ENCODE results near the gene SERPINB1. TPM values are rescaled to one million over a fixed set of nuclear protein-coding genes. Genes with fewer than 3 reads are reported as not detected.

SERPINB1 gene
- total RNA-seq, 1 experiment from 2014 or later, result 18.4 TPM

DNA sequence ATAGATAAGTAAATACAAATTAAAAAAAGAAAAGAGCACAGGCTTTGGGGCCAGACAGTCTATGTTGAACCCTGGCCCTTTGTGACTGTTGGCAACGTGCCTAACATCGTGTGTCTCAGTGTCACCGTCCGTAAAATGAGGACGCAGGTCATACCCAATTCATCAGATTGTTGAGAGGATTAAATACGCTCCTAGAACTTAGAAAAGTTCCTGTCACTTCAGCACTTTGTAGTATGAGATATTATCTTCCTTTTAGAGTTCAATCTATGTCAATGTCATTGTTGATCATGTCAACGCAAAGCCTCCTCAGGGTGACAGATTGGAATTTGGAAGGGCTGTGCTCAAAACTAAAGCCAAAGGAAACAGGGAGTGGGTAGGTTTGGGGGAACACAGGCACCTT is 21.7 kb downstream of the SERPINB1 start:
- Histone ChIP-seq H2AK5ac (ENCODE audit: insufficient read length, low read length) (no peak overlapping the region), H3K9ac (ENCODE audit: extremely low read depth, insufficient read length, low read length) (no peak overlapping the region), H3K4me2 (ENCODE audit: insufficient read depth, insufficient read length, low read length) (no peak overlapping the region), H3K27me3 (ENCODE audit: insufficient read depth, low read length) (no peaks in the 10 kb centered on the region), H3K4ac (ENCODE audit: low read depth, low read length) (no peak overlapping the region), H3K79me1 (ENCODE audit: insufficient read depth, low read depth, low read length, poor library complexity, severe bottlenecking) (no peaks in the 10 kb centered on the region), H3K23ac (ENCODE audit: insufficient read length, low read depth, low read length) (no peak overlapping the region), H3K23me2 (ENCODE audit: insufficient read length, low read depth, low read length, poor library complexity, severe bottlenecking) (no peaks in the 10 kb centered on the region), H2BK12ac (ENCODE audit: insufficient read length, low read depth, low read length) (no peak overlapping the region), H3K18ac (ENCODE audit: insufficient read length, low read depth, low read length) (no peak overlapping the region), H2BK120ac (ENCODE audit: low read depth, low read length, poor library complexity, severe bottlenecking) (no peak overlapping the region), H2BK5ac (ENCODE audit: insufficient read length, low read length) (no peak overlapping the region), H2BK15ac (ENCODE audit: low read depth, low read length) (no peak overlapping the region), H3K79me2 (ENCODE audit: insufficient read depth, low read length) (no peaks in the 10 kb centered on the region), H4K91ac (ENCODE audit: insufficient read length, low read depth, low read length) (no peak overlapping the region), H3K9me3 (ENCODE audit: control insufficient read depth, low read depth, low read length) (no peaks in the 10 kb centered on the region), H3K27ac (ENCODE audit: insufficient read length, low read depth, low read length) (no peak overlapping the region), H3K4me1 (ENCODE audit: insufficient read depth, low read length) (no peaks in the 10 kb centered on the region), H2AFZ (ENCODE audit: low read length) (no peak overlapping the region), H3T11ph (ENCODE audit: low read length) (no peak overlapping the region), H4K8ac (replicated peaks; ENCODE audit: insufficient read length, low read depth, low read length) (no peak overlapping the region), H4K20me1 (ENCODE audit: control insufficient read depth, insufficient read depth, insufficient read length) (no peaks in the 10 kb centered on the region), H3K14ac (ENCODE audit: insufficient read depth, low read length) (no peak overlapping the region), H2BK20ac (ENCODE audit: low read depth, low read length, poor library complexity, severe bottlenecking) (no peak overlapping the region), H3K56ac (ENCODE audit: insufficient read length, low read depth, low read length) (no peak overlapping the region), H4K5ac (ENCODE audit: insufficient read length, low read depth, low read length) (no peak overlapping the region)
- H3K4me1 Mint-ChIP-seq, result no peaks in the 10 kb centered on the region
- H3K27me3 Mint-ChIP-seq (ENCODE audit: low read depth), result no peaks in the 10 kb centered on the region; the same call in 1 of the 2 replicates
- DNase-seq, result no peak
- TF ChIP-seq, protein P1, sequence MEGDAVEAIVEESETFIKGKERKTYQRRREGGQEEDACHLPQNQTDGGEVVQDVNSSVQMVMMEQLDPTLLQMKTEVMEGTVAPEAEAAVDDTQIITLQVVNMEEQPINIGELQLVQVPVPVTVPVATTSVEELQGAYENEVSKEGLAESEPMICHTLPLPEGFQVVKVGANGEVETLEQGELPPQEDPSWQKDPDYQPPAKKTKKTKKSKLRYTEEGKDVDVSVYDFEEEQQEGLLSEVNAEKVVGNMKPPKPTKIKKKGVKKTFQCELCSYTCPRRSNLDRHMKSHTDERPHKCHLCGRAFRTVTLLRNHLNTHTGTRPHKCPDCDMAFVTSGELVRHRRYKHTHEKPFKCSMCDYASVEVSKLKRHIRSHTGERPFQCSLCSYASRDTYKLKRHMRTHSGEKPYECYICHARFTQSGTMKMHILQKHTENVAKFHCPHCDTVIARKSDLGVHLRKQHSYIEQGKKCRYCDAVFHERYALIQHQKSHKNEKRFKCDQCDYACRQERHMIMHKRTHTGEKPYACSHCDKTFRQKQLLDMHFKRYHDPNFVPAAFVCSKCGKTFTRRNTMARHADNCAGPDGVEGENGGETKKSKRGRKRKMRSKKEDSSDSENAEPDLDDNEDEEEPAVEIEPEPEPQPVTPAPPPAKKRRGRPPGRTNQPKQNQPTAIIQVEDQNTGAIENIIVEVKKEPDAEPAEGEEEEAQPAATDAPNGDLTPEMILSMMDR (conservative IDR thresholded peaks at IDR 0.05), result no peak
- H3K36me3 Mint-ChIP-seq (ENCODE audit: insufficient read depth in 1 of 3, low read depth in 3 of 3), result peaks cover 0 to 9% (median 1%) of the 10 kb centered on the region in 3 experiments; a peak in 5 of 7 replicates
- H3K27ac Mint-ChIP-seq, result no peak overlapping the region; a peak in 1 of 7 replicates
- no peak overlapping the region for H3K4me3 Mint-ChIP-seq
- H3K9me3 Mint-ChIP-seq, result peaks cover 14 to 15% of the 10 kb centered on the region in 2 experiments
- no CpG with 5 or more reads among the region's 7 CpGs for WGBS (ENCODE audit: extremely low coverage, insufficient read length, low lambda C conversion rate)
